WI38 (cell line): ENCODE measurements around the gene BDH1.
"Not testable (repeated sequence)": the region's sequence is repeated elsewhere in the genome, so short reads cannot be mapped to it uniquely, and the experiment has no call there.

Experiments used
- H3K4me3 ChIP-seq: 2 replicates; pipeline ENCODE4 v1.5.1; 2011; ENCODE audit warnings: low read depth, mild to moderate bottlenecking, control low read depth, low read length
- CTCF ChIP-seq: IDR thresholded peaks from 2 replicates; pipeline ENCODE4 v1.5.1; 2012; ENCODE audit warnings: low read depth, mild to moderate bottlenecking, control low read depth, low read length

BDH1 gene

GRCh38 chr3:197575362-197575761 is 19.6 kb upstream of the BDH1 start:
- H3K4me3 ChIP-seq = no peak overlapping the region
- TF ChIP-seq CTCF = no peak

- H3K4me3 ChIP-seq = not testable (repeated sequence)
These were observed 18.7 kb upstream of the BDH1 start for GRCh38 chr3:197574396-197574991.

DNA sequence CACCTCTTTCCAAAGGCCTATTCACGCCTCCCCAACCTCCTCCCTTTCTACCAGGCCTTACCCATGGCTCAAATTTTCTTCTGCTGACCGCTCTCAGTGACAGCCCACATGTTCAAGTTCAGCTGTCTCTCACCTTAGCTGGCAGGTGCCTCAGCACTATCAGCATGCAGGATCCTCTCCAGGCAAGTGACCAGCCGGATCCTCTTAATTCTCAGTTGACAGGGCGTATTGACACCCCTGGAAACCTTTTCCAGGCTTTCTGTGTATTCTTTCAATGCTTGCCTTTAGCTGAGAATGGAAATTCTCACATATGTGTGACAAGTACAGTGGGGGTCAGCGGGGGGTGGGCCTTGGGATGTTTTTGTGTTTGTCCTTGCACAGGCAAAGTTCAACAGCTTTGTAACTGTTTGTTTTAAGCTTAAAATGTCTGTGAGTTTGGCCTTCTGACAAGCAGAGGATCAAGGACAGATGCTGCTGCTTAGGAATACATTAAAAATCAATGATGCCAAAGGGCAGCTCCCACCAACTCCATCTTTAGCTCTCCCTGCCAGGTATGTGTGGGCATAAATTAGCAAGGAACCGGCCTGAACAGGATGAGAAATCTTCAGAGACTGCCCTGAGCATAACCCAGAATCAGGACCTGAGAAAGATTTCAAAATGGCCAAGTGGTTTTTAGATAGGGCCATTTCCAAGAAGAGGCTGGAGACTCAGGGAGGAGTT is 17.4 kb upstream of the BDH1 start:
- TF ChIP-seq CTCF = no peak
- no peak overlapping the region for H3K4me3 ChIP-seq

DNA sequence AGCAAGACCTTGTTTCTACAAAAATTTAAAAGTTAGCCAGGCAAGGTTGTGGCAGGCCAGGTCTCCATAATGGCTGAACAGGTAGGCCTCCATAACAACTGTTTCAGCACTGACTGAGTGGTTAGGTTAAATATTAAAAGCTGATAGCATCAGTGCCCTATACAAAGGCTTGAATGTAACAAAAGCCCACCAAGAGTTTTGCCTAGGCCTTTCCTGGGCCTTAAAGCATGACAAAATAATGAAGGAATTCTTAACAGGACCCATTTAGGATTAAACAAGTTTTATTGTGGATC is 16.1 kb upstream of the BDH1 start:
- not testable (repeated sequence) for H3K4me3 ChIP-seq

DNA sequence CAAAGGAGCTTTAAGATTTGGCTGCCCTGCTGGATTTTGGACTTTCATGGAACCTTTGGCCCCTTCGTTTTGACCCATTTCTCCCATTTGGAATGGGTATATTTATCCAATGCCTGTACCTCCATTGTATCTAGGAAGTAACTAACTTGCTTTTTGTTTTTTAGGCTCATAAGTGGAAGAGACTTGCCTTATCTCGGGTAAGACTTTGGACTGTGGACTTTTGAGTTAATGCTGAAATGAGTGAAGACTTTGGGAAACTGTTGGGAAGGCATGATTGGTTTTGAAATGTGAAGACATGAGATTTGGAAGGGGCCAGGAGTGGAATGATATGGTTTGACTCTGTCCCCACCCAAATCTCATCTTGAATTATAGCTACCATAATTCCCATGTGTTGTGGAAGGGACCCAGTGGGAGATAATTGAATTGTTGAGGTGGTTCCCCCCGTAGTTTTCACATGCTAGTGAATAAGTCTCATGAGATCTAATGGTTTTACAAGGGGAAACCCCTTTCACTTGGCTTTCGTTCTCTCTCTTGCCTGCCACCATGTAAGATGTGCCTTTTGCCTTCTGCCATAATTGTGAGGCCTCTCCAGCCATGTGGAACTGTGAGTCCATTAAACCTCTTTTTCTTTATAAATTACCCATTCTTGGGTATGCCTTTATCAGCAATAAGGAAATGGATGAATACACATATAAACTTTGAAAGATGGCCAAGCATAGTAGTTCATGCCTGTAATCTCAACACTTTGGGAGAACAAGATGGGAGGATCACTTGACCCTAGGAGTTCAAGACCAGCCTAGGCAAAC is 15.5 kb upstream of the BDH1 start:
- H3K4me3 ChIP-seq = not testable (repeated sequence)

- H3K4me3 ChIP-seq = not testable (repeated sequence)
These were observed 13.7 kb upstream of the BDH1 start for GRCh38 chr3:197569433-197569832.

GRCh38 chr3:197567904-197568681 is 12.3 kb upstream of the BDH1 start:
- no peak for TF ChIP-seq CTCF
- H3K4me3 ChIP-seq = no peak overlapping the region

- not testable (repeated sequence) for H3K4me3 ChIP-seq
These were observed 10.4 kb upstream of the BDH1 start for GRCh38 chr3:197566155-197566554.

DNA sequence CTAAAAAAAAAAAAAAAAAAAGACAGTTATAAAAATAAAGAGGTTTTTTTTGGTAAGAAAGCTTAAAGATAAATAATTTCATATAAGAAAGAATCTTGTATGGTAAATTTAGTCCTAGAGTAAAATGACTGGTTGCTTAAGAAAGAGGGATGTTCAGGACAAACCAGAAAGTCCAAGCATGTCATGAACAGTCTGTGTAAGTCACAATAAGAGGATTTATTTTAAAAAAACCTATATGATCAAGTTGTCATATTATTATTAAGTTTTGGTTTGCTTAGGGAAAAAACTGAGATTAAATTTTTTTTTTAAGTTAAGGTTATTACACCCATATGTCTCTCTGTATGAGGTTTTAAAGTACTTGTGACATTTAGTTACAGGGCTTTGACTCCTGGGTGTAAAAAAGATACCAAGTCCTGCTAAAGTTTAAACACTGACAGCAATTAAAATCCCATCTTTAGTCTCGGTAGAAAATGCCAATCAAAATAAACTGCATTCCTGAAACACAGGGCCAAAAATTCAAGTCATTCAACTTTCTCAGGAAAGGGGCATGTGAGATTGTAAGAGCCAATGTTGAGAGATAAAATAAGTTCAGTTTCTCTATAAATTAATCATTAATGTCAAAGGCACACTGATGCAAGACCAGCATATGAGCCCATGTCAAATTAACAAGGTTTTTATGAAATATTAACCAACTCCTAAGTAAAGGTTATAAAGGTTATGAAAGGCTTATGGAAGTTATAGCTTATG is 8.5 kb upstream of the BDH1 start:
- no peak for TF ChIP-seq CTCF
- H3K4me3 ChIP-seq = no peak overlapping the region
